HG03575 (cell line): ENCODE data around the gene PCED1B.
"Not testable (repeated sequence)": the region's sequence is repeated elsewhere in the genome, so short reads cannot be mapped to it uniquely, and the experiment has no call there.

Source experiments
- ATAC-seq: cut with Tn5 transposase; IDR thresholded peaks from one replicate; pipeline ENCODE4 v1.9.1; 2021; ENCODE audit not compliant: unreplicated experiment, insufficient number of reproducible peaks, low FRiP score; ENCODE audit errors: extremely low read depth

PCED1B gene

GRCh38 chr12:47279758-47280157, 200.3 kb downstream of the PCED1B start:
- not testable (repeated sequence) for ATAC-seq

- ATAC-seq = no peak
These were observed 201.3 kb downstream of the PCED1B start for GRCh38 chr12:47280543-47281300.

- no peak for ATAC-seq
These were observed 202.3 kb downstream of the PCED1B start for GRCh38 chr12:47281667-47282171.

- ATAC-seq = no peak
These were observed 202.8 kb downstream of the PCED1B start for GRCh38 chr12:47282206-47282605.
